ENCODE data around the gene C1orf50. TPM values are rescaled to one million over a fixed set of nuclear protein-coding genes. Genes with fewer than 3 reads are reported as not detected.

The C1orf50 gene
- total RNA-seq, 1 experiment from 2014 or later: 8.3 TPM

- no peak for DNase-seq
- no peak overlapping the region for H2AFZ ChIP-seq
- H3K79me2 ChIP-seq (ENCODE audit: low read depth): no peaks in the 10 kb centered on the region
- H3K27ac ChIP-seq: no peak overlapping the region
- no peaks in the 10 kb centered on the region for H3K27me3 ChIP-seq (ENCODE audit: insufficient read depth, low read depth)
- H3K4me3 ChIP-seq: no peak overlapping the region
- no peaks in the 10 kb centered on the region; the same call in 1 of the 2 replicates for H3F3A ChIP-seq (ENCODE audit: insufficient read depth, low read depth)
- intact Hi-C loops (cut with micrococcal nuclease; ENCODE audit: unreplicated experiment): loop anchor here (5.0 kb wide), 1 partner anchor 181 kb away; no protein-coding TSS in a partner anchor
- no peak overlapping the region for H3K4me2 ChIP-seq
- TF ChIP-seq CTCF (conservative IDR thresholded peaks at IDR 0.05) (no peak), EZH2 (IDR thresholded peaks at IDR 0.05; ENCODE audit: low read depth) (no peak)
- POLR2A ChIA-PET (ENCODE audit: unreplicated experiment): no interaction called here
- no peaks in the 10 kb centered on the region for H3K4me1 ChIP-seq (replicated peaks; ENCODE audit: insufficient read depth)
- no peaks in the 10 kb centered on the region for H3K9me3 ChIP-seq (ENCODE audit: insufficient read depth, low read depth)
- CTCF ChIA-PET: no interaction called here
- H3K36me3 ChIP-seq (ENCODE audit: low read depth): 0 out of 2 replicates have a peak, but pooled peaks cover 4% of the 10 kb centered on the region
- no peaks in the 10 kb centered on the region for H3K9me2 ChIP-seq (ENCODE audit: insufficient read depth)
- no peaks in the 10 kb centered on the region for H4K20me1 ChIP-seq (ENCODE audit: insufficient read depth)
- no TSS peak for BruUV-seq (replicated peaks)
Observed at GRCh38 chr1:42757892-42758275, 9.2 kb upstream of the C1orf50 start.

- Histone ChIP-seq H3K27ac (no peak overlapping the region), H3K9me2 (ENCODE audit: insufficient read depth) (no peaks in the 10 kb centered on the region), H3K4me1 (replicated peaks; ENCODE audit: insufficient read depth) (no peaks in the 10 kb centered on the region), H3K9me3 (ENCODE audit: insufficient read depth, low read depth) (no peaks in the 10 kb centered on the region), H3F3A (ENCODE audit: insufficient read depth, low read depth) (no peaks in the 10 kb centered on the region; the same call in 1 of the 2 replicates), H3K4me2 (no peak overlapping the region), H2AFZ (no peak overlapping the region), H3K79me2 (ENCODE audit: low read depth) (no peaks in the 10 kb centered on the region), H3K4me3 (no peak overlapping the region), H4K20me1 (ENCODE audit: insufficient read depth) (no peaks in the 10 kb centered on the region), H3K36me3 (ENCODE audit: low read depth) (0 out of 2 replicates have a peak, but pooled peaks cover 4% of the 10 kb centered on the region), H3K27me3 (ENCODE audit: insufficient read depth, low read depth) (no peaks in the 10 kb centered on the region)
- BruUV-seq (replicated peaks): no TSS peak
- intact Hi-C loops (cut with micrococcal nuclease; ENCODE audit: unreplicated experiment): loop anchor here (5.0 kb wide), 1 partner anchor 181 kb away; no protein-coding TSS in a partner anchor
- no peak for TF ChIP-seq EZH2 (IDR thresholded peaks at IDR 0.05; ENCODE audit: low read depth)
- TF ChIP-seq CTCF (conservative IDR thresholded peaks at IDR 0.05): no peak
- DNase-seq: no peak
- CTCF ChIA-PET: no interaction called here
- POLR2A ChIA-PET (ENCODE audit: unreplicated experiment): no interaction called here
Observed at GRCh38 chr1:42758641-42759040, 8.4 kb upstream of the C1orf50 start.

- Histone ChIP-seq H3K36me3 (ENCODE audit: low read depth) (0 out of 2 replicates have a peak, but pooled peaks cover 4% of the 10 kb centered on the region), H3K9me3 (ENCODE audit: insufficient read depth, low read depth) (no peaks in the 10 kb centered on the region), H3K27me3 (ENCODE audit: insufficient read depth, low read depth) (no peaks in the 10 kb centered on the region), H4K20me1 (ENCODE audit: insufficient read depth) (no peaks in the 10 kb centered on the region), H3K79me2 (ENCODE audit: low read depth) (no peaks in the 10 kb centered on the region), H3K4me2 (no peak overlapping the region), H3K9me2 (ENCODE audit: insufficient read depth) (no peaks in the 10 kb centered on the region), H3K4me3 (no peak overlapping the region), H3F3A (ENCODE audit: insufficient read depth, low read depth) (no peaks in the 10 kb centered on the region; the same call in 1 of the 2 replicates), H2AFZ (no peak overlapping the region), H3K4me1 (replicated peaks; ENCODE audit: insufficient read depth) (no peaks in the 10 kb centered on the region), H3K27ac (no peak overlapping the region)
- no TSS peak for BruUV-seq (replicated peaks)
- no peak for DNase-seq
- ChIA-PET CTCF (no interaction called here), POLR2A (ENCODE audit: unreplicated experiment) (no interaction called here)
- no peak for TF ChIP-seq CTCF (conservative IDR thresholded peaks at IDR 0.05)
- intact Hi-C loops (cut with micrococcal nuclease; ENCODE audit: unreplicated experiment): loop anchor here (5.0 kb wide), 1 partner anchor 182 kb away; no protein-coding TSS in a partner anchor
Observed at GRCh38 chr1:42759114-42759513, 7.9 kb upstream of the C1orf50 start.

Data from PC-9 (cell line).